ENCODE results near the gene MAMLD1. TPM values are rescaled to one million over a fixed set of nuclear protein-coding genes. Genes with fewer than 3 reads are reported as not detected.

MAMLD1 gene
- total and polyA plus RNA-seq, 5 donors from 2014 or later, result 0.14 to 1.7 (median 0.45) TPM

GRCh38 chrX:150530821-150531220 is 167.7 kb downstream of the MAMLD1 start:
- Histone ChIP-seq H3K27me3 (ENCODE audit: control insufficient read depth, insufficient read depth, low read length) (no peaks in the 10 kb centered on the region), H3K9me3 (ENCODE audit: control insufficient read depth in 2 of 2, low read length in 2 of 2) (peaks cover 0 to 2% of the 10 kb centered on the region in 2 experiments), H3K4me3 (ENCODE audit: low read depth, low read length) (no peak overlapping the region), H3K4me1 (ENCODE audit: control insufficient read depth, insufficient read depth, low read length, poor library complexity, severe bottlenecking) (no peaks in the 10 kb centered on the region), H3K36me3 (ENCODE audit: control insufficient read depth, insufficient read depth, low read length) (no peaks in the 10 kb centered on the region), H3K27ac (ENCODE audit: insufficient read depth, low read length, poor library complexity, severe bottlenecking) (no peak overlapping the region)
- Mint-ChIP-seq H3K36me3 (no peaks in the 10 kb centered on the region), H3K4me3 (no peak overlapping the region), H3K4me1 (no peaks in the 10 kb centered on the region), H3K9me3 (peaks cover 0 to 8% (median 0%) of the 10 kb centered on the region in 7 donors), H3K27me3 (peaks cover 4% of the 10 kb centered on the region), H3K27ac (no peak overlapping the region)
- ATAC-seq (ENCODE audit: low read depth in 2 of 2) (no peak), DNase-seq (no peak)

GRCh38 chrX:150531467-150531866 is 168.3 kb downstream of the MAMLD1 start:
- no peak overlapping the region for H3K27ac ChIP-seq (ENCODE audit: insufficient read depth, low read length, poor library complexity, severe bottlenecking)
- peaks cover under 1 to 2% of the 10 kb centered on the region in 2 experiments for H3K9me3 ChIP-seq (ENCODE audit: control insufficient read depth in 2 of 2, low read length in 2 of 2)
- peaks cover 4% of the 10 kb centered on the region for H3K27me3 Mint-ChIP-seq
- no peak overlapping the region for H3K4me3 ChIP-seq (ENCODE audit: low read depth, low read length)
- ATAC-seq (ENCODE audit: low read depth in 2 of 2) (no peak), DNase-seq (no peak)
- H3K4me1 Mint-ChIP-seq, result no peaks in the 10 kb centered on the region
- no peaks in the 10 kb centered on the region for H3K4me1 ChIP-seq (ENCODE audit: control insufficient read depth, insufficient read depth, low read length, poor library complexity, severe bottlenecking)
- H3K9me3 Mint-ChIP-seq, result peaks cover 0 to 9% (median 2%) of the 10 kb centered on the region in 7 donors
- H3K27me3 ChIP-seq (ENCODE audit: control insufficient read depth, insufficient read depth, low read length), result no peaks in the 10 kb centered on the region
- H3K36me3 ChIP-seq (ENCODE audit: control insufficient read depth, insufficient read depth, low read length), result no peaks in the 10 kb centered on the region
- no peak overlapping the region for H3K4me3 Mint-ChIP-seq
- H3K36me3 Mint-ChIP-seq, result no peaks in the 10 kb centered on the region
- no peak overlapping the region for H3K27ac Mint-ChIP-seq

GRCh38 chrX:150533863-150534262 is 170.7 kb downstream of the MAMLD1 start:
- no peaks in the 10 kb centered on the region for H3K27me3 ChIP-seq (ENCODE audit: control insufficient read depth, insufficient read depth, low read length)
- Mint-ChIP-seq H3K36me3 (no peaks in the 10 kb centered on the region), H3K4me3 (no peak overlapping the region), H3K4me1 (no peaks in the 10 kb centered on the region), H3K27ac (no peak overlapping the region), H3K27me3 (peaks cover 4% of the 10 kb centered on the region), H3K9me3 (peaks cover 0 to 11% (median 3%) of the 10 kb centered on the region in 7 donors)
- H3K27ac ChIP-seq (ENCODE audit: insufficient read depth, low read length, poor library complexity, severe bottlenecking), result no peak overlapping the region
- no peak for ATAC-seq (ENCODE audit: low read depth in 2 of 2)
- DNase-seq, result no peak
- no peaks in the 10 kb centered on the region for H3K4me1 ChIP-seq (ENCODE audit: control insufficient read depth, insufficient read depth, low read length, poor library complexity, severe bottlenecking)
- H3K36me3 ChIP-seq (ENCODE audit: control insufficient read depth, insufficient read depth, low read length), result no peaks in the 10 kb centered on the region
- no peak overlapping the region for H3K4me3 ChIP-seq (ENCODE audit: low read depth, low read length)
- peaks cover 4 to 10% of the 10 kb centered on the region in 2 experiments for H3K9me3 ChIP-seq (ENCODE audit: control insufficient read depth in 2 of 2, low read length in 2 of 2)

GRCh38 chrX:150536455-150537116 is 173.5 kb downstream of the MAMLD1 start:
- Mint-ChIP-seq H3K27me3 (no peaks in the 10 kb centered on the region), H3K4me3 (no peak overlapping the region), H3K4me1 (no peaks in the 10 kb centered on the region), H3K36me3 (no peaks in the 10 kb centered on the region), H3K9me3 (peaks cover 1 to 11% (median 3%) of the 10 kb centered on the region in 7 donors), H3K27ac (no peak overlapping the region)
- no peak for ATAC-seq (ENCODE audit: low read depth in 2 of 2)
- no peak overlapping the region for H3K27ac ChIP-seq (ENCODE audit: insufficient read depth, low read length, poor library complexity, severe bottlenecking)
- no peak overlapping the region for H3K4me3 ChIP-seq (ENCODE audit: low read depth, low read length)
- no peaks in the 10 kb centered on the region for H3K4me1 ChIP-seq (ENCODE audit: control insufficient read depth, insufficient read depth, low read length, poor library complexity, severe bottlenecking)
- H3K36me3 ChIP-seq (ENCODE audit: control insufficient read depth, insufficient read depth, low read length), result no peaks in the 10 kb centered on the region
- DNase-seq, result peak in 1 of 3 donors; percentile 2
- H3K9me3 ChIP-seq (ENCODE audit: control insufficient read depth in 2 of 2, low read length in 2 of 2), result peaks cover 4 to 10% of the 10 kb centered on the region in 2 experiments
- no peaks in the 10 kb centered on the region for H3K27me3 ChIP-seq (ENCODE audit: control insufficient read depth, insufficient read depth, low read length)

- no peaks in the 10 kb centered on the region for H3K27me3 Mint-ChIP-seq
- no peaks in the 10 kb centered on the region for H3K4me1 ChIP-seq (ENCODE audit: control insufficient read depth, insufficient read depth, low read length, poor library complexity, severe bottlenecking)
- no peak for DNase-seq
- peaks cover 1 to 11% (median 3%) of the 10 kb centered on the region in 7 donors for H3K9me3 Mint-ChIP-seq
- no peak overlapping the region for H3K4me3 Mint-ChIP-seq
- no peak overlapping the region for H3K27ac Mint-ChIP-seq
- no peaks in the 10 kb centered on the region for H3K27me3 ChIP-seq (ENCODE audit: control insufficient read depth, insufficient read depth, low read length)
- H3K4me3 ChIP-seq (ENCODE audit: low read depth, low read length), result no peak overlapping the region
- H3K36me3 Mint-ChIP-seq, result no peaks in the 10 kb centered on the region
- H3K4me1 Mint-ChIP-seq, result no peaks in the 10 kb centered on the region
- ATAC-seq (ENCODE audit: low read depth in 2 of 2), result no peak
- H3K27ac ChIP-seq (ENCODE audit: insufficient read depth, low read length, poor library complexity, severe bottlenecking), result no peak overlapping the region
- peaks cover 4 to 10% of the 10 kb centered on the region in 2 experiments for H3K9me3 ChIP-seq (ENCODE audit: control insufficient read depth in 2 of 2, low read length in 2 of 2)
- no peaks in the 10 kb centered on the region for H3K36me3 ChIP-seq (ENCODE audit: control insufficient read depth, insufficient read depth, low read length)
Measured at GRCh38 chrX:150537851-150538250, 174.7 kb downstream of the MAMLD1 start.

- no peak overlapping the region for H3K4me3 Mint-ChIP-seq
- ATAC-seq (ENCODE audit: low read depth in 2 of 2), result no peak
- no peak overlapping the region for H3K27ac Mint-ChIP-seq
- no peaks in the 10 kb centered on the region for H3K27me3 Mint-ChIP-seq
- Histone ChIP-seq H3K27ac (ENCODE audit: insufficient read depth, low read length, poor library complexity, severe bottlenecking) (no peak overlapping the region), H3K4me3 (ENCODE audit: low read depth, low read length) (no peak overlapping the region), H3K27me3 (ENCODE audit: control insufficient read depth, insufficient read depth, low read length) (no peaks in the 10 kb centered on the region), H3K4me1 (ENCODE audit: control insufficient read depth, insufficient read depth, low read length, poor library complexity, severe bottlenecking) (no peaks in the 10 kb centered on the region), H3K36me3 (ENCODE audit: control insufficient read depth, insufficient read depth, low read length) (no peaks in the 10 kb centered on the region), H3K9me3 (ENCODE audit: control insufficient read depth in 2 of 2, low read length in 2 of 2) (peaks cover 1 to 10% of the 10 kb centered on the region in 2 experiments)
- peaks cover 0 to 2% (median 0%) of the 10 kb centered on the region in 4 donors for H3K4me1 Mint-ChIP-seq
- no peak for DNase-seq
- no peaks in the 10 kb centered on the region for H3K36me3 Mint-ChIP-seq
- peaks cover 0 to 7% (median 2%) of the 10 kb centered on the region in 7 donors for H3K9me3 Mint-ChIP-seq
Measured at GRCh38 chrX:150540965-150541364, 177.8 kb downstream of the MAMLD1 start.

- Mint-ChIP-seq H3K27me3 (no peaks in the 10 kb centered on the region), H3K27ac (no peak overlapping the region), H3K4me3 (no peak overlapping the region), H3K4me1 (peaks cover 5 to 16% (median 7%) of the 10 kb centered on the region in 4 donors), H3K36me3 (no peaks in the 10 kb centered on the region), H3K9me3 (peaks cover 0 to 1% (median 0%) of the 10 kb centered on the region in 7 donors)
- DNase-seq (no peak), ATAC-seq (ENCODE audit: low read depth in 2 of 2) (no peak)
- Histone ChIP-seq H3K27me3 (ENCODE audit: control insufficient read depth, insufficient read depth, low read length) (no peaks in the 10 kb centered on the region), H3K4me3 (ENCODE audit: low read depth, low read length) (no peak overlapping the region), H3K27ac (ENCODE audit: insufficient read depth, low read length, poor library complexity, severe bottlenecking) (no peak overlapping the region), H3K4me1 (ENCODE audit: control insufficient read depth, insufficient read depth, low read length, poor library complexity, severe bottlenecking) (peaks cover 12% of the 10 kb centered on the region), H3K36me3 (ENCODE audit: control insufficient read depth, insufficient read depth, low read length) (no peaks in the 10 kb centered on the region), H3K9me3 (ENCODE audit: control insufficient read depth in 2 of 2, low read length in 2 of 2) (no peaks in the 10 kb centered on the region)
Measured at GRCh38 chrX:150542846-150543229, 179.7 kb downstream of the MAMLD1 start.
